ENCODE measurements around the gene ABCA3. TPM values are rescaled to one million over a fixed set of nuclear protein-coding genes. Genes with fewer than 3 reads are reported as not detected.
"Not testable (repeated sequence)": the region's sequence is repeated elsewhere in the genome, so short reads cannot be mapped to it uniquely, and the experiment has no call there.

The ABCA3 gene
- polyA plus RNA-seq, 4 donors: 5.0 to 15.4 (median 5.9) TPM

GRCh38 chr16:2282866-2283555 lies 57.5 kb downstream of the ABCA3 start:
- DNase-seq (ENCODE audit: low read depth in 4 of 4, low spot score in 3 of 4): no peak

DNA sequence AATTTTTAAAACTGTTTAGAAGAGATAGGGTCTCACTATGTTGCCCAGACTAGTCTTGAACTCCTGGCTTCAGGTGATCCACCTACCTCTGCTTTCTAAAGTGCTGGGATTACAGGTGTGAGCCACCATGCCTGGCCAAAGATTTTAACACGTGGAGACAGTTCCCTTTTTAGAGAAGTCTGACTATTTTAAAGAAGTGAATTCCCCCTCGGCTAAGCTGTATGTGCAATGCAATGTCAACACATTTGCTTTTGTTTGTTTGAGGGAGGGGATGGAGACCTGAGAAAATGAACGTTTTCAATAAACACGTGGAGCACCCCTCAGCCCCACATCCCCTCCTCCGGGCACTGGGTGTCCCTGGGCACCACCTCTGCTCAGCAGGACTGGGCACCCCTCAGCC lies 58.3 kb downstream of the ABCA3 start:
- no peak for DNase-seq (ENCODE audit: low read depth in 4 of 4, low spot score in 3 of 4)

DNA sequence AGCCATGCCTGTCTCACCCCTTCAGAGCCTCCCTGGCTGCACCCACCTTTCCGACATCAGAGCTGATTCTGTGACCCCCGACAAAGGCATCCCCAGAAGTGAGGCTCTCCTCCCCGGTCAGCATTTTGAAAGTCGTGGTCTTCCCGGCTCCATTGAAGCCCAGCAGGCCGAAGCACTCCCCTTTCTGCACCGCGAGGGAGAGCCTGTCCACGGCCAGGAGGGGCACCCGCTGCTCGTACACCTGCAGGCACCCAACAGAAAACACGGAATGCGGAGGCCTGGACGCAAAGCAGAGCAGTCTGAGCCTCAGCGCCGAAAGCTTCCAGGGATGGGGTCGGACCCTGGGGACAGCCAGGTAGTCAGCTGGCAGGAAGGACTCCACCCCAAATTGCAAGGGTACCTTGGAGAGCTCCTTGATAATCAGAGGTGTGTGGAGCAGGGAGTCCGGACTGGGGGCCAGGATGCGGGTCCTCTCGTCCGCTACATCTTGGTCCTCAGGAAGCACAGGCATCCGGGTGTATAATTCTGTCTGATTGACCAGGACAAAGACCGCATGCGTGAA lies 59.5 kb downstream of the ABCA3 start:
- no peak for DNase-seq (ENCODE audit: low read depth in 4 of 4, low spot score in 3 of 4)

GRCh38 chr16:2280461-2280860 lies 60.1 kb downstream of the ABCA3 start:
- DNase-seq (ENCODE audit: low read depth in 4 of 4, low spot score in 3 of 4): no peak

DNA sequence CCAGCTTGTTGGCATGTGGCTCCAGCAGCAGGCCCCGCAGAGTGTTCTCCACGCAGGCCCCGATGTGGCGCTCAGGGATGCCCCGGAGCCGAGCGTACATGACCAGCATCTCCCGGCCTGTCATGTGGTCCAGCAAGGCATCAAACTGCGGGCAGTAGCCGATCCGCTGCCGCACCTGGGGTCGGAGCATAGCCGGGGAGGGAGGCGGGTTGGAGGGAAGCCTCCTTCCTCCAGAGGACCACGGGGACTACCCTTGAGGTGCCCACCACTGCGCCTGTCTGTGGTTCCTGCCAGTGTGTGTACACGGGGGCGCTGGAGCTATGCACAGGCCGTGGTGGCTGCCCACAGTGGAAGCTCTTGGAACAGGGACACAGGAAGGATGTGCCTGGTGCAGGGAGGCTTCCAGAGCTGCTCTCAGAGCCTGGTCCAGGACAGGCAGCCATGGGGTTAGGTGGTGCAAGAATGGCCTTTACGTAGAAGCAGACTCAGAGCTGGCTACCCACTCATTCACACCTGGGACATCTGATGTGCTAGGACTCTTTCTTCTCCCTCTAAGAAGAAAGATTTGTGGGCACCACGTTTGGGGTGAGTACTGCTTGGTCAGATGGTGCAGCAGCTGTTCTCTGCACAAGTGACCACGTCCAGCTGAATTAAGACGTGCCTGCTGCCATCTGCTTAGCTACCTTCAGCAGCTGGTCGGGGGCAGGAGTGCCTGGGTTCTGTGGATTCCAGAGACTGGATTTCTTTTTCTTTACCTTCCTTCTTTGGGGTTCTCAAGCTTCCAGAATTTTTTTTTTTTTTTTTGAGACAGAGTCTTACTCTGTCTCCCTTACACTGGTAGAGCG lies 61.4 kb downstream of the ABCA3 start:
- no peak for DNase-seq (ENCODE audit: low read depth in 4 of 4, low spot score in 3 of 4)

GRCh38 chr16:2278272-2278608 lies 62.3 kb downstream of the ABCA3 start:
- no peak for DNase-seq (ENCODE audit: low read depth in 4 of 4, low spot score in 3 of 4)

DNA sequence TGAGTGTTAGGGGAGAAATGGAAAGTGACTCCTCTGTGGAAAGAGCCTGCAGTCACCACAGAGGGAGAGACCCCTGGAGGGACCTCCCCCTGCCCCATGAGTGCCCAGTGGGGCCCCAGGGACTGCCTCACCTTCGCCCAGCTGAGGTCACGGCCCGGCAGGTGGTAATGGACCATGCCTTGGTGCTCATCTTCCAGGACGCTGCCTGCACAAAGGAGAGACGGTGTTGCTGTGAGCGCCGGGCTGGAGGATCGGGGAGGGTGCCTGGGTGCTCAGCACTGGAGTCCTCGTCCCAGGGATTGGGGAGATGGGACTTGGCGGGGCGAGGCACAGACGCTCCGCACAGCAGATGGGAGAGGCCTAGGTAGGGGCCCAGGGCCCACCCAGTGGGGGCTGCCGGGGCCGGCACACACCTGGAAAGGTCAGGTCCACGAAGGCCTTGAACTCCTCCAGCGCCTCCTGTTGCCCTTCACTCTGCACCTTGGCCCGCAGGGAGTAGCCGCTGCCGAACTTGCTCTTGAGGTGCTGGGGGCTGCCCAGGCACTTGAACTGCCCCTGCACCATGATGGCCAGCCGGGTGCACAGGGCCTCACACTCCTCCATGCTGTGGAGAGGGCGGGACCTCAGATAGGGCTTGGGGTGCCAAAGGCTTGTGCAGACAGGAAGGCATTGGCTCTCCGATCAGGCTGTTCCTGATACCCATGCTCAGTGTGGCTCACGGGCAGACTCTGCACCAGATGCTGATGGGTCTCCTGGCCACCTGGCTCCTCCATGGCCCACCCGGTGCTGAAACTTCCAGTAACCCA lies 62.9 kb downstream of the ABCA3 start:
- DNase-seq (ENCODE audit: low read depth in 4 of 4, low spot score in 3 of 4): no peak

GRCh38 chr16:2276368-2277195 lies 63.9 kb downstream of the ABCA3 start:
- DNase-seq (ENCODE audit: low read depth in 4 of 4, low spot score in 3 of 4): no peak

- no peak for DNase-seq (ENCODE audit: low read depth in 4 of 4, low spot score in 3 of 4)
Measured at GRCh38 chr16:2275476-2276367, 64.8 kb downstream of the ABCA3 start.

DNA sequence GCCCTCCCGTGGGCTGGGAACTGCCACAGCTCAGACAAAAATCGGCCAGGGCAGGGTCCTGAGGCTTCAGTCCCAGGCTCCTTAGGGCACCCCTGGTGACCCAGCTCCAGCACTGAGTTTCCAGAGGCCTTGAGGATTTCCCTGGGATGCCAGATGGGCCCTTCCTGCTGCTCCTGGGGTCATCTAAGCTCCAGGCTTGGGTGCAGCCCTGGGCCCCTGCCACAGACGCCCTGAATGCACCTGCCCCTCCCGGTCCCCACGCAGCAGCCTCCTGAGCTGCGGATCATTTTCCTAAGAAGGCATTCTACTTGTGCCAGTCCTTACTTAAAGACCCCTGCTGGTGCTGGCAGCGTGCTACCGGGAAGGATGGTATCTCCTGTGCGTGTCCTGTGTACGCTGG lies 66.6 kb downstream of the ABCA3 start:
- DNase-seq (ENCODE audit: low read depth in 4 of 4, low spot score in 3 of 4): no peak

DNA sequence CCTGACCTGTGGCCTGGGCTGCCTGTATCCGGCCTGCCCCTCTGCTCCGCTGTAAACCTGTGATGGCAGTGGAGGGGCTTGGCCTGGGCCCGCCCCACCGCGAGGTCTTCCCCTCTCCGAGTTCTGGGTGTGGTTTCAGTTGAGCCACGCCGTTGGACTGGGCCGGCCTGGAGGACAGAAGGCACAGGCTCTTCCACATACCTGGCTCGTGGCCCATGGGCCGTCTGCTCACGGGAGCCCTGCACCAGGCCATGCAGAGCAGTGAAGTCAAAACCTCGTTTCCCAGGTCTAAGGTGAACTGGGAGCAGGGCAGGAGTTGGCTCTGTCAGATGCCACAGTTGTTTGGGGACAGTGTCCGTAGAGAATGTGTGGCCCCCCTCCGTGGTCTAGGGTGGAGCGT lies 67.0 kb downstream of the ABCA3 start:
- no peak for DNase-seq (ENCODE audit: low read depth in 4 of 4, low spot score in 3 of 4)

- no peak for DNase-seq (ENCODE audit: low read depth in 4 of 4, low spot score in 3 of 4)
Measured at GRCh38 chr16:2271848-2272461, 68.6 kb downstream of the ABCA3 start.

DNA sequence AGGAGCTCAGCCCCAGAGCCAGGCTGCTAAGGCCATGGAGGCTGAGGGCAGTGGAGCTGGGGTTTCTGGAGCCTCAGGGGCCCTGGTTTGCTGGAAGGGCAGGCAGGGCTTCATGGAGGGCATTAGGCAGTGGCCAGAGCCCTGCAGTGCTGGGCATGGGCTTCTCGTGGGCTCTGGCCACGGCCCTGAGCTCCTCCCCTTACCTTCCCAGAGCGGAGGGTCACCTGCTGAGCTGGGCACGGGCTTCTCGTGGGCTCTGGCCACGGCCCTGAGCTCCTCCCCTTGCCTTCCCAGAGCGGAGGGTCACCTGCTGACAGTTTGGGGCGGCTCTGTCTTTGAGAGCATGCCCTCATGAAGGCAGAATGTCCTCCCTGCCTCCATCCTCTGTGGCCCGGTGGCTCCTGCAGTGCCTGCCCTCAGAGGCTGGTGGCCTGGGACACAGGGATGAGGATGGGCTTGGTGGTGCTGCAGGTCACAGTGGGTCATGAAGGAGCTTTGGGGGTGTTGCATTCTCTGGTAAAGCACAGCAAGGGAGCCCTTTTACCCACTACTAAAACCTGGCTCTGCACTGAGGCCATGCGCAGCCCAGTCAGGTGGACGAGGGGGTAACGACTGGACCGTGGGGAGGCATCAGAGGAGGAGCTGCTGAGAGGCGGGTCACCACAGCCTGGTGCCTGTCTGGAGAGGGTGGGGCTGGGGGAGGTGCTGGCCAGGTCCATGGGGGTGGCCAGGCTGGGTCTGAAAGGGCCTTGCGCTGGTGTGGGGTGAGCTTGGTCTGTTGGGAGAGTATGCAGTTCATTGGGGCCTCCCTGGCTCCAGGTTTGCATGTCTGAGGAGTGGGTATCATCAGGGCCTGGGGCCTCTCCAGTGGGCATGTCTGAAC lies 69.7 kb downstream of the ABCA3 start:
- DNase-seq (ENCODE audit: low read depth in 4 of 4, low spot score in 3 of 4): no peak

- DNase-seq (ENCODE audit: low read depth in 4 of 4, low spot score in 3 of 4): no peak
Measured at GRCh38 chr16:2270070-2270462, 70.5 kb downstream of the ABCA3 start.

- DNase-seq (ENCODE audit: low read depth in 4 of 4, low spot score in 3 of 4): peak; percentile 94 to 98 (median 96)
Measured at GRCh38 chr16:2267913-2268666, 72.4 kb downstream of the ABCA3 start, which contains the start of gene RNPS1. RNPS1 (minus strand) TSS chr16:2268126; CDS start chr16:2264643, 3,483 bp downstream.

DNA sequence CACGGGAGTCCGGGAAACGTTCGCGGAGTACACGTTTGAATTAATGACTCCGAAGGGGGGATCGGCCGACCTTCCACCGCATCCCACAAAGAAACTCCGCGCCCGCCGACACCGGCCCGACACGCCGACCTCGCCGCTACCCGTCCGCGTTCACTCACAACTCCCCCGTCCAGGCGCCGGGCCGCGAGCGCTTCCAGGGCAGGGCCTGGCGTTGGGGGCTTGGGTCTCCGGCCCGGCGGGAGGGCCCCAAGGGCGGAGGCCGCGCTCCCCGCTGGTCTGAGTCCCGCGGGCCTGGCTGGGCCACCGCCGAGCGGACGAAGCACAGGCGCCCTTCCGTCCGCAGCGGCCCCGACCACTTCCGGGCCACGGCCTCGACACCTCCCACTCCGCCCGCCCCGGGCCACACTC lies 73.0 kb downstream of the ABCA3 start:
- not testable (repeated sequence) for DNase-seq (ENCODE audit: low read depth in 4 of 4, low spot score in 3 of 4)

DNA sequence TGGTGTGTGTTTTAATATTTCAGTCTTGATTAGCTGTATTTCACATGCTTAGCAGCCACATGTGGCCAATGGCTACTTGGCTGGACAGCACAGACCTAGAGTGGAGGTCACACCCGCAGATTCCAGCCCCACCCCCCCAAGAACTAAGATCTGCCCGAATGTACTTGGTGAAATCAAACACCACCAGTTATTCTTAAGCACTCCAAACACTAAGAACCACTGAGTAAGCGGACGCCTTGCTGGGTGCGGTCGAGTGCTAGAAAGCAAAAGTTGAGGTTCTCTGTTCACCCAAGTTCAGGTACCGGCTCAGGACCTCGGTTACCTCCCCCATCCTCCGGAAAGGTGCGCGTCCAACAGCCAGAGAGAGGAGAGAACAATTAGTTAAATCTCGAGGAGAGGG lies 73.6 kb downstream of the ABCA3 start:
- DNase-seq (ENCODE audit: low read depth in 4 of 4, low spot score in 3 of 4): not testable (repeated sequence)
